HepG2 (cell line): ENCODE measurements around the gene TSHZ2. TPM values are rescaled to one million over a fixed set of nuclear protein-coding genes. Genes with fewer than 3 reads are reported as not detected.
A peak's percentile ranks its signal among the peaks of the same experiment; 100 is the strongest.

ENCODE experiments used
- ATAC-seq: fragments of 200-7000 bp; cut with Tn5 transposase; 3 replicates; pipeline ENCODE4 v1.9.1; 2020; ENCODE audit warnings: mild to moderate bottlenecking, moderate library complexity
- BruUV-seq: library from RNA; stranded (reverse); fragments of 400-500 nt; replicated peaks from 2 replicates; lab custom pipeline; 2021; lab: Mats Ljungman, UMichigan
- CTCF ChIA-PET: fragments of 300-600 bp; formaldehyde crosslinking; extraction: SDS; loops from one replicate; lab custom pipeline; 2021; ENCODE audit warnings: low total read pairs, inconsistent platforms, low intra/inter-chr PET ratio; lab: Yijun Ruan, JAX
- POLR2A ChIA-PET: fragments of 350-600 bp; sonication (Branson Sonifier 250); formaldehyde crosslinking; loops from one replicate; lab custom pipeline; 2020; ENCODE audit warnings: antibody characterized with exemption, inconsistent platforms; lab: Yijun Ruan, JAX
- DNase-seq: peaks from one replicate; pipeline ENCODE4 v3.0.0-alpha.2; 2015; ENCODE audit warnings: low spot score
- FAIRE-seq: peaks from 3 replicates; lab custom pipeline; 2011; peaks lifted over from hg19 to GRCh38; lab: Jason Lieb, UNC
- H2AFZ ChIP-seq: one replicate; pipeline ENCODE4 v1.6.1; 2011; ENCODE audit warnings: low read length, inconsistent platforms
- H3K27ac ChIP-seq: fragments of 300-600 bp; 3 replicates; pipeline ENCODE4 v1.8.0; 2011; ENCODE audit warnings: mixed run types, mild to moderate bottlenecking, mixed read lengths, low read length, inconsistent platforms; ENCODE audit not compliant: insufficient read depth; ENCODE audit errors: extremely low read length
- H3K27me3 ChIP-seq, 2 experiments: fragments of 200-600 bp in 1 of 2; 2 replicates in 1 of 2; 3 replicates in 1 of 2; pipeline versions ENCODE4 v1.6.0 to v1.8.0; 2011; ENCODE audit warnings: low read length in 2 of 2, mild to moderate bottlenecking in 2 of 2, moderate library complexity in 2 of 2, inconsistent platforms in 1 of 2; ENCODE audit not compliant: insufficient read depth in 2 of 2, control insufficient read depth in 1 of 2
- H3K36me3 ChIP-seq, 2 experiments: fragments of 200-600 bp in 1 of 2; replicated peaks in 1 of 2; 2 replicates in 1 of 2; 3 replicates in 1 of 2; pipeline versions ENCODE4 v1.5.1 to v1.8.0; 2011; ENCODE audit warnings: low read length in 2 of 2, inconsistent platforms in 1 of 2; ENCODE audit not compliant: insufficient read depth in 2 of 2, control insufficient read depth in 1 of 2
- H3K4me1 ChIP-seq: 2 replicates; pipeline ENCODE4 v1.5.1; 2012; ENCODE audit warnings: low read length, inconsistent platforms; ENCODE audit not compliant: insufficient read depth
- H3K4me2 ChIP-seq: 2 replicates; pipeline ENCODE4 v1.6.0; 2011; ENCODE audit warnings: low read depth, low read length, inconsistent platforms
- H3K4me3 ChIP-seq, 3 experiments: fragments of 200-600 bp in 1 of 3; sonication (generic), shearing (Covaris generic) in 1 of 3; replicated peaks in 1 of 3; 2 replicates each; pipeline ENCODE4 v1.5.1; 2011 to 2016; ENCODE audit warnings: low read length in 3 of 3, inconsistent platforms in 2 of 3, low read depth in 2 of 3, mild to moderate bottlenecking in 2 of 3, control low read depth in 1 of 3, mixed read lengths in 1 of 3; ENCODE audit not compliant: insufficient read depth in 1 of 3
- H3K79me2 ChIP-seq: one replicate; pipeline ENCODE4 v1.6.1; 2011; ENCODE audit warnings: low read length, inconsistent platforms; ENCODE audit not compliant: insufficient read depth
- H3K9ac ChIP-seq: 2 replicates; pipeline ENCODE4 v1.6.0; 2011; ENCODE audit warnings: mild to moderate bottlenecking, low read depth, low read length, inconsistent platforms; ENCODE audit not compliant: insufficient read depth
- H3K9me3 ChIP-seq: 2 replicates; pipeline ENCODE4 v1.5.1; 2012; ENCODE audit warnings: mild to moderate bottlenecking, low read length
- H4K20me1 ChIP-seq: 2 replicates; pipeline ENCODE4 v1.6.0; 2011; ENCODE audit warnings: inconsistent platforms, mild to moderate bottlenecking, low read length, moderate library complexity; ENCODE audit not compliant: insufficient read depth
- ARNT ChIP-seq: fragments of 450-650 bp; IDR thresholded peaks from 2 replicates; pipeline ENCODE4 v1.6.1; 2017
- KDM4B ChIP-seq: sonication (generic); formaldehyde crosslinking; IDR thresholded peaks from 2 replicates; pipeline ENCODE4 v1.4.0; 2020; ENCODE audit warnings: missing genetic modification reagents
- NCOA2 ChIP-seq: sonication (generic); formaldehyde crosslinking; IDR thresholded peaks from 2 replicates; pipeline ENCODE4 v1.8.0; 2022; ENCODE audit warnings: inconsistent platforms
- REL ChIP-seq: sonication (generic); formaldehyde crosslinking; conservative IDR thresholded peaks from 2 replicates; pipeline ENCODE4 v1.8.0; 2022; ENCODE audit warnings: mild to moderate bottlenecking, missing genetic modification reagents, moderate library complexity
- RFXANK ChIP-seq: IDR thresholded peaks from 2 replicates; pipeline ENCODE4 v1.6.1; 2016
- SCMH1 ChIP-seq: sonication (generic); formaldehyde crosslinking; IDR thresholded peaks from 2 replicates; pipeline ENCODE4 v1.9.0; 2021; ENCODE audit warnings: missing genetic modification reagents, mild to moderate bottlenecking, borderline replicate concordance
- SMAD3 ChIP-seq: sonication (generic); formaldehyde crosslinking; IDR thresholded peaks from 2 replicates; pipeline ENCODE4 v1.4.0; 2020; ENCODE audit warnings: missing genetic modification reagents
- SP5 ChIP-seq: IDR thresholded peaks from 2 replicates; pipeline ENCODE4 v1.6.1; 2016; ENCODE audit warnings: low read depth, borderline replicate concordance
- ZNF550 ChIP-seq: sonication (generic); formaldehyde crosslinking; IDR thresholded peaks from 2 replicates; pipeline ENCODE4 v1.4.0; 2020; ENCODE audit warnings: mild to moderate bottlenecking, missing genetic modification reagents, borderline replicate concordance
- ZNF768 ChIP-seq: sonication (generic); formaldehyde crosslinking; IDR thresholded peaks from 2 replicates; pipeline ENCODE4 v1.4.0; 2020; ENCODE audit warnings: missing genetic modification reagents
- ZNF83 ChIP-seq: sonication (generic); formaldehyde crosslinking; IDR thresholded peaks from 2 replicates; pipeline ENCODE4 v1.4.0; 2020; ENCODE audit warnings: missing genetic modification reagents, mild to moderate bottlenecking, borderline replicate concordance
- WGBS: methylation state at CpG from one replicate; pipeline ENCODE4 v1.1.6; 2017; ENCODE audit warnings: low lambda C conversion rate; 5-methylcytosine and 5-hydroxymethylcytosine counted together
- in situ Hi-C: cut with HindIII; loops from 2 replicates; pipeline ENCODE4 v1.10.0; 2017; ENCODE audit warnings: low pct_unique_long_range_greater_than_20kb; ENCODE audit not compliant: extremely low pct_ligation_motif_present
- intact Hi-C: fragments of 100-400 bp; cut with micrococcal nuclease; formaldehyde crosslinking; loops from one replicate; pipeline ENCODE4 v1.10.0; 2022; ENCODE audit not compliant: unreplicated experiment
- polyA plus RNA-seq, 8 experiments: library from polyadenylated mRNA; depleted of rRNA in 3 of 8; stranded (reverse) in 7 of 8; unstranded in 1 of 8; fragments of >200 nt; fragmentation: Illumina TruSeq in 4 of 8; extraction: Trizol in 4 of 8; gene quantifications; 2 replicates each; pipeline versions ENCODE4 v1.2.1 to v1.2.3, GENCODE V29; 2011 to 2016; ENCODE audit warnings: low read depth in 4 of 8, missing spikeins in 1 of 8, mixed read lengths in 1 of 8; ENCODE audit not compliant: insufficient read depth in 1 of 8
- total RNA-seq, 5 experiments: library from RNA; depleted of rRNA; stranded (reverse); fragments of >200 nt; fragmentation: Illumina TruSeq; extraction: Trizol; gene quantifications; 2 replicates each; pipeline ENCODE4 v1.2.3, GENCODE V29; 2016; ENCODE audit warnings: low read depth in 1 of 5
- TF ChIP-seq, protein P1 (sequence below): sonication (generic); formaldehyde crosslinking; IDR thresholded peaks from 2 replicates; pipeline ENCODE4 v1.4.0; 2020; ENCODE audit warnings: low read depth, missing genetic modification reagents
- TF ChIP-seq, protein P2 (sequence below): sonication (generic); formaldehyde crosslinking; conservative IDR thresholded peaks from 2 replicates; pipeline ENCODE4 v1.8.0; 2022; ENCODE audit warnings: low read depth, missing genetic modification reagents

Gene TSHZ2
- total and polyA plus RNA-seq, 2 of the 13 experiments (the other 11 are each of a cell fraction or from before 2014, with no cell fraction given), result 0.01 TPM; not detected in 1

DNA sequence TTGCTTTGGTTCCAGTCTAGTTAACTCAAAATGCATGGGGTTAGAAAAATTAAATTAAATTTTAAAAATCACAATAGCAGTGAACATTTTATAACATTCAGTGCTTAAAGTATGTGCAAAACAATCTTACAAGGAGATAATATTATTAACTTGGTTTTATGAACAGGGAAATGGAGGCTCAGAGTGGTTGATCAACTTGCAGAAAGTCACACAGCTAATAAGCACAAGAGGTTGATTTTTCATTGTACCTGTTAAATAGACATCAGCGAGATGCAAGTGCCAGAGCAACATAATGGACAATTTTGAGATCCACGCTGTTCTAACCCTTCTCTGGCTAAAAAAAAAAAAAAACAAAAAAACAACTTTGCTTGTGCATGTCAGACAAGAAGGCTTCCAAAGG is 219.8 kb downstream of the TSHZ2 start:
- H4K20me1 ChIP-seq, result no peaks in the 10 kb centered on the region
- TF ChIP-seq REL (CRISPR knock-in tag) (no peak), ZNF768 (CRISPR knock-in tag) (peak; percentile 29; the same call in 1 of the 2 replicates), SCMH1 (CRISPR knock-in tag) (no peak)
- TF ChIP-seq, all 625 proteins: peak for 1
- in situ Hi-C loops (no loop called here), intact Hi-C loops (no loop called here)
- H3K9ac ChIP-seq, result no peak overlapping the region
- H3K27me3 ChIP-seq, result no peaks in the 10 kb centered on the region
- FAIRE-seq (no peak), ATAC-seq (no peak), DNase-seq (no peak)
- H3K9me3 ChIP-seq, result no peaks in the 10 kb centered on the region
- H3K27ac ChIP-seq, result no peak overlapping the region
- no peak overlapping the region for H3K4me3 ChIP-seq
- no peaks in the 10 kb centered on the region for H3K79me2 ChIP-seq
- POLR2A ChIA-PET, result no interaction called here
- H3K4me1 ChIP-seq, result no peaks in the 10 kb centered on the region
- no peak overlapping the region for H3K4me2 ChIP-seq
- H3K36me3 ChIP-seq, result no peaks in the 10 kb centered on the region
- WGBS, result 2% methylated on average over 2 of the region's 2 CpGs
- CTCF ChIA-PET, result no interaction called here
- BruUV-seq, result no TSS peak
- H2AFZ ChIP-seq, result no peak overlapping the region

DNA sequence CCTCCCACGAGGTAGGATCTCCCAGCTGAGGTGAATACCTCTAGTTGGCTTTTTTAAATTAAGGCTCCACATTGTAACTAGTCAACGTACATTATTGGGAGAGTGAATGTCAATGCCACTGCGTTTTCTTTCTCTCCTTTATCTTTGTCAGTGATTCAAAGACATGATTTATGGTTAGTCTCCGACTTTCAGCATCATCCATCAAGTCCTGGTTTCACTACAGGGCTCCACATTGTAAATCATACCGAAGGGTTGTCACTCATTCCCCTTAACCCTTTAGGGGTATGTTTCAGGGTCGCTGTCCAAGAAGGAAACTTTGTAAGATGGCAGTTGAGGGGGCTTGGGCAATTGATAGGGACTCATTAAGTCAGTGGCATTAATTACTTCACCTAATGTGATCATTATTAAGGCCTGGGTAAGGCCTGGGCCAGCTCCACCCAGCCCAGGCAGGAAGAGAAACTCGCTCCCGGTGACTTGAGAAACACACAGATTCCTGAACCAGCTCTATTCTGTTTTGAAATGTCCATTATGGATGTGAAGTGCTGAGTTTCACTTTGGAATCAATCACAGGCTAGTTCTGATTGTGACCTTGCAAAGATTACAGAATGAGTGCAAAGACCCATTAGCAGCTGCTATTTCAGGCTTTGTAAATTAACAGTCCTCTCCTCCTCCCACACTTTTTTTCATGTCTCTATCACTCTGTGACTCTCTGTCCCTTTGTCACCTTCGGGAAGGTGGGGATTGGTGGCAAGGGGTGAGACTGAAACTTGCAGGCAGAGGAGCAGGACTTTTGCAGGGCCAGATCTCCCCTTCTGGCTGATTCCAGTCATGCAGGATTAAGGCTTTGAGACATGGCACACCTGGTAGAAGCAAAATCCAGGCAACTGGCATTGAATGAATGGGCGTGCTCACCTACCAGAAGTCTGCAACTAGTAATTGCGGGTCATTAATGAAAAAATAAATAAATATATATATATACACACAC is 222.4 kb downstream of the TSHZ2 start:
- intact Hi-C loops, result no loop called here
- TF ChIP-seq ZNF83 (no peak), ARNT (no peak), SP5 (no peak), RFXANK (CRISPR knock-in tag) (no peak), SMAD3 (CRISPR knock-in tag) (no peak), NCOA2 (no peak), KDM4B (CRISPR knock-in tag) (no peak), ZNF550 (CRISPR knock-in tag) (no peak)
- TF ChIP-seq, protein P1, sequence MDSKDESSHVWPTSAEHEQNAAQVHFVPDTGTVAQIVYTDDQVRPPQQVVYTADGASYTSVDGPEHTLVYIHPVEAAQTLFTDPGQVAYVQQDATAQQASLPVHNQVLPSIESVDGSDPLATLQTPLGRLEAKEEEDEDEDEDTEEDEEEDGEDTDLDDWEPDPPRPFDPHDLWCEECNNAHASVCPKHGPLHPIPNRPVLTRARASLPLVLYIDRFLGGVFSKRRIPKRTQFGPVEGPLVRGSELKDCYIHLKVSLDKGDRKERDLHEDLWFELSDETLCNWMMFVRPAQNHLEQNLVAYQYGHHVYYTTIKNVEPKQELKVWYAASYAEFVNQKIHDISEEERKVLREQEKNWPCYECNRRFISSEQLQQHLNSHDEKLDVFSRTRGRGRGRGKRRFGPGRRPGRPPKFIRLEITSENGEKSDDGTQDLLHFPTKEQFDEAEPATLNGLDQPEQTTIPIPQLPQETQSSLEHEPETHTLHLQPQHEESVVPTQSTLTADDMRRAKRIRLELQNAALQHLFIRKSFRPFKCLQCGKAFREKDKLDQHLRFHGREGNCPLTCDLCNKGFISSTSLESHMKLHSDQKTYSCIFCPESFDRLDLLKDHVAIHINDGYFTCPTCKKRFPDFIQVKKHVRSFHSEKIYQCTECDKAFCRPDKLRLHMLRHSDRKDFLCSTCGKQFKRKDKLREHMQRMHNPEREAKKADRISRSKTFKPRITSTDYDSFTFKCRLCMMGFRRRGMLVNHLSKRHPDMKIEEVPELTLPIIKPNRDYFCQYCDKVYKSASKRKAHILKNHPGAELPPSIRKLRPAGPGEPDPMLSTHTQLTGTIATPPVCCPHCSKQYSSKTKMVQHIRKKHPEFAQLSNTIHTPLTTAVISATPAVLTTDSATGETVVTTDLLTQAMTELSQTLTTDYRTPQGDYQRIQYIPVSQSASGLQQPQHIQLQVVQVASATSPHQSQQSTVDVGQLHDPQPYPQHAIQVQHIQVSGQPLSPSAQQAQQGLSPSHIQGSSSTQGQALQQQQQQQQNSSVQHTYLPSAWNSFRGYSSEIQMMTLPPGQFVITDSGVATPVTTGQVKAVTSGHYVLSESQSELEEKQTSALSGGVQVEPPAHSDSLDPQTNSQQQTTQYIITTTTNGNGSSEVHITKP (CRISPR knock-in tag), result no peak
- TF ChIP-seq, protein P2, sequence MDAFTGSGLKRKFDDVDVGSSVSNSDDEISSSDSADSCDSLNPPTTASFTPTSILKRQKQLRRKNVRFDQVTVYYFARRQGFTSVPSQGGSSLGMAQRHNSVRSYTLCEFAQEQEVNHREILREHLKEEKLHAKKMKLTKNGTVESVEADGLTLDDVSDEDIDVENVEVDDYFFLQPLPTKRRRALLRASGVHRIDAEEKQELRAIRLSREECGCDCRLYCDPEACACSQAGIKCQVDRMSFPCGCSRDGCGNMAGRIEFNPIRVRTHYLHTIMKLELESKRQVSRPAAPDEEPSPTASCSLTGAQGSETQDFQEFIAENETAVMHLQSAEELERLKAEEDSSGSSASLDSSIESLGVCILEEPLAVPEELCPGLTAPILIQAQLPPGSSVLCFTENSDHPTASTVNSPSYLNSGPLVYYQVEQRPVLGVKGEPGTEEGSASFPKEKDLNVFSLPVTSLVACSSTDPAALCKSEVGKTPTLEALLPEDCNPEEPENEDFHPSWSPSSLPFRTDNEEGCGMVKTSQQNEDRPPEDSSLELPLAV, result no peak

More for the DNA sequence above, 222.4 kb downstream of the TSHZ2 start:
- ChIA-PET POLR2A (no interaction called here), CTCF (no interaction called here)
- DNase-seq (no peak), ATAC-seq (no peak), FAIRE-seq (no peak)
- H2AFZ ChIP-seq, result no peak overlapping the region
- no peaks in the 10 kb centered on the region for H4K20me1 ChIP-seq
- no peaks in the 10 kb centered on the region for H3K79me2 ChIP-seq
- no peak overlapping the region for H3K4me3 ChIP-seq
- no peak overlapping the region for H3K27ac ChIP-seq
- no peak overlapping the region for H3K4me2 ChIP-seq
- H3K9me3 ChIP-seq, result no peaks in the 10 kb centered on the region
- no peak overlapping the region for H3K9ac ChIP-seq
- no peaks in the 10 kb centered on the region for H3K4me1 ChIP-seq
- no TSS peak for BruUV-seq
- no peaks in the 10 kb centered on the region for H3K27me3 ChIP-seq
- WGBS, result 17% methylated on average over 11 of the region's 11 CpGs
- H3K36me3 ChIP-seq, result no peaks in the 10 kb centered on the region
- in situ Hi-C loops, result no loop called here
